ENCODE measurements around the gene NLE1.
"Not testable (repeated sequence)": the region's sequence is repeated elsewhere in the genome, so short reads cannot be mapped to it uniquely, and the experiment has no call there.

The NLE1 gene

GRCh38 chr17:35162755-35163154 is 20.7 kb upstream of the NLE1 start:
- no peak for DNase-seq (ENCODE audit: low read depth, low spot score)

GRCh38 chr17:35161281-35161761 is 19.2 kb upstream of the NLE1 start:
- DNase-seq (ENCODE audit: low read depth, low spot score): no peak

DNA sequence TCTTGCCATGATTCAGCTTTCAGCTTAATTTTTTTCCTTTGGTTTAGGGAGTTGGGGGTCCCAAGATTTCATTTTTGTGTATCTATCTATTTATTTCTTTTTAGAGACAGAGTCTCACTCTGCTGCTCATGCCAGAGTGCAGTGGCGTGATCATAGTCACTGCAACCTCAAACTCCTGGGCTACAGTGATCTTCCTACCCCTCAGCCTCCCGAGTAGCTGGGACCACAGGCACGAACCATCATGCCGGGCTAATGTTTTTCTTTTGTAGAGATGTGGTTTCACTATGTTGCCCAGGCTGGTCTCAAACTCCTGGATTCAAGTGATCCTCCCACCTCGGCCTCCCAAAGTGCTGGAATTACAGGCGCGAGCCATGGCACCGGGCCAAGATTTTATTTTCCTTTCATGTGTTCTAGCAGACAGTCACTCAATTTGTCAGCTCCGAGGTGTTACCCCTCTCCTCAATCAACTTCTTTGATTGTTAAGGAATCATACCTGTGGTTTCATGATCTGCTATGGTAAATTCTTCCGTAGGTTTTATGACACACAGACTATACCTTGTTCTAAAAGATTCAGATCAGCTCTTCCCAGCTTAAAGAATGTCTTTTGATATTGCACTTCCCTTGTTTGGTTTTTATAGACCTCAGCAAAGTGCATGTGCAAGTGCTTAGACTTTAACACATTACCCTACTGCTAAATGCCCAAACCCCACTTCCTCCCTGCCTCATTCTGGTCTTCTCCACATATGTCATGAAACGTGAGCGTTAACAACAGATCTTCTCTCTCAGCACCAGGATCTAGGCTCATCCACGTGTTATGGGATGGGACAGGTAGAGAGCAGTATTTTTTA is 18.5 kb upstream of the NLE1 start:
- no peak for DNase-seq (ENCODE audit: low read depth, low spot score)

DNA sequence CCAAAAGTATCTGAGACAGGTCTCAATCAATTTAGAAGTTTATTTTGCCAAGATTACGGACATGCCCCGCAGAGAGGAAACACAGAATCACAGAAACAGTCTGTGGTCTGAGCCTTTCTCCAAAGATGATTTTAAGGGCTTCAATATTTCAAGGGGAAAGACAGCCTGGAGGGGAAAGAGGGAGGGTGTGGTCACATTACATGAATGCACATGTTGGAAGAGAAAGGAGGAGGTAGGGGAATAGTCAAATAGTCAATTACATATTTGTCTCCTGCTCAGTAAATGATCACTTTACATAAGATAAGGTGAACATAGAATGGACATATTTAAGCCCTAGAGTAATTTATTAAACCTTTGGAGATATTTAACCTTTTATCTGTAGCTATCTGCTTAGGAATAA is 17.8 kb upstream of the NLE1 start:
- no peak for DNase-seq (ENCODE audit: low read depth, low spot score)

DNA sequence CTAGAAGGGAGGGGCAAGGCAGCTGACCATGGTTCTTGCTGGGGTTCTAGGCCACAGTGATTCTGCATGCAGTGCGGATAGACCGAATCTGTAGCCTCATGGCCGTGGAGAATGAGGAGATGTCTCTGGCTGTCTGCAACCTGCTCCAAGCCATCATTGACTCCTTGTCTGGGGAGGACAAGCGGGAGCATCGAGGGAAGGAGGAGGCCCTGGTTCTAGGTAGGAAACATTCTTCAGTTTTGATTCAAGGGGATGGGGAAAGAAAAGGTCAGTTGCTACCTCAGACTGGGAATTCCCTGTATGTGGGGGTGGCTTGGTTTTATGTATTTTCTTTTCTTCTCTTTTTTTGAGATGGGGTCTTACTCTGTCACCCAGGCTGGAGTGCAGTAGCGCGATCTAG is 13.1 kb upstream of the NLE1 start:
- DNase-seq (ENCODE audit: low read depth, low spot score): no peak

GRCh38 chr17:35154196-35155165 is 12.4 kb upstream of the NLE1 start:
- DNase-seq (ENCODE audit: low read depth, low spot score): no peak

- DNase-seq (ENCODE audit: low read depth, low spot score): no peak
These were observed 10.5 kb upstream of the NLE1 start for GRCh38 chr17:35152421-35153140.

DNA sequence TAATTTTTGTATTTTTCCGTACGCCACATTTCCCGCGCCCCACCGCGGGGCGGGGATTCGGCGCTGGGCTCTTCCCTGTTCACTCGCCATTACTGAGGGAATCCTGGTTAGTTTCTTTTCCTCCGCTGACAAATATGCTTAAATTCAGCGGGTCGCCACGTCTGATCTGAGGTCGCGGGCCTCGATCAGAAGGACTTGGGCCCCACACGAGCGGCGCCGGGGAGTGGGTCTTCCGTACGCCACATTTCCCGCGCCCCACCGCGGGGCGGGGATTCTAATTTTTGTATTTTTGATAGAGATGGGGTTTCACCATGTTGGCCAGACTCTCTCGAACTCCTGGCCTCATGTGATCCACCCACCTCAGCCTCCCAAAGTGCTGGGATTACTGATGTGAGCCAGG is 9.0 kb upstream of the NLE1 start:
- not testable (repeated sequence) for DNase-seq (ENCODE audit: low read depth, low spot score)

DNA sequence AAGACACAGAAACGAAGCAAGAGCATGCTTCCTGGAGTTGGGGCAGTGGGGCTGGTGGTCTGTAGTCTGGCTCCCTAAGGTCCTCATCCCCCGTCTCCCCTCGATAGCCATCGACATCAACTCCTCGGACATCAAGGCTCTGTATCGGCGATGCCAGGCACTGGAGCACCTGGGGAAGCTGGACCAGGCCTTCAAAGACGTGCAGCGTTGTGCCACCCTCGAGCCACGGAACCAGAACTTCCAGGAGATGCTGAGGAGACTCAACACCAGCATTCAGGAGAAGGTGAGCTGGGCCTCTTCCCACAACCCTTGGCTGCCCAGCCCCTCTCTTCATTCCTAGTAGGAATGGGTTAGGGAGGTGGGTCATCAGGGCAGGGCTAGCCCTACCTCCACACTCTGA is 7.8 kb upstream of the NLE1 start:
- no peak for DNase-seq (ENCODE audit: low read depth, low spot score)

- no peak for DNase-seq (ENCODE audit: low read depth, low spot score)
These were observed 6.0 kb upstream of the NLE1 start for GRCh38 chr17:35148144-35148543.

- DNase-seq (ENCODE audit: low read depth, low spot score): no peak
These were observed 5.3 kb upstream of the NLE1 start, which contains the start of gene UNC45B for GRCh38 chr17:35147375-35147905. UNC45B (plus strand) TSS chr17:35147817; CDS start chr17:35148264, 447 bp downstream.

GRCh38 chr17:35146214-35146833 is 4.2 kb upstream of the NLE1 start:
- no peak for DNase-seq (ENCODE audit: low read depth, low spot score)

GRCh38 chr17:35144840-35145239 is 2.7 kb upstream of the NLE1 start:
- DNase-seq (ENCODE audit: low read depth, low spot score): no peak

DNA sequence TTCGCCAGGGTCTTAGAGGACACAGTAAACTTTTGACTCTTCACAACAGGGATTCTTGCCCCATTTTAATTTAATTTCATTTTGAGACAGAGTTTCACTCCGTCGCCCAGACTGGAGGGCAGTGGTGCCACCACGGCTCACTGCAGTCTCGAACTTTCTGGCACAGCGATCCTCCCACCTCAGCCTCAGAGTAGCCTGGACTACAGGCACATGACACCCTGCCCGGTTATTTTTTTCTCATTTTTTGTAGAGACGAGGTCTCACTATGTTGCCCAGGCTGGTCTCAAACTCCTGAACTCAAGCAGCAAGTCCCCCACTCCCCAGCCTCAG is 329 bp upstream of the NLE1 start:
- DNase-seq (ENCODE audit: low read depth, low spot score): no peak

GRCh38 chr17:35138218-35138617 is 3.9 kb downstream of the NLE1 start:
- no peak for DNase-seq (ENCODE audit: low read depth, low spot score)

DNA sequence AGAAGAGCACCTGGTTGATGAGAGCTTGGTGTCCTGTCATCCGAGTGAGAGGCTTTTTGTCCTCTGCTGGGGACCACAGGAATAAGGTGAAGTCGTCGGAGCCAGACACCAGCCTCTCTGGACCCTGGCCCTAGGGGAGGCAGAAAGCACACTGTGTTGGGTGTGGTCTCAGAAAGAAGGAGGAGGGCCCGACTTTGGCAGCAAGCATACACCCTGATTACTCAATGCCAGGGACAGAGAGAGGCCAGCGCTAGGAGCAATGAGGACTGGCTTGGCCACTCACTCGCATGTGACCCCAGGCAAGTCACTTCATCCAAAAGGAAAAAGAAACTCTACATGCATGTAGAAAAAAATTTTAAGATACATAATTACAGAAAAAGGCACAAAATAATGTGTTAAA is 6.8 kb downstream of the NLE1 start:
- DNase-seq (ENCODE audit: low read depth, low spot score): no peak

- DNase-seq (ENCODE audit: low read depth, low spot score): no peak
These were observed 9.1 kb downstream of the NLE1 start for GRCh38 chr17:35132816-35133550.

GRCh38 chr17:35132099-35132498 is 10.0 kb downstream of the NLE1 start:
- DNase-seq (ENCODE audit: low read depth, low spot score): no peak

DNA sequence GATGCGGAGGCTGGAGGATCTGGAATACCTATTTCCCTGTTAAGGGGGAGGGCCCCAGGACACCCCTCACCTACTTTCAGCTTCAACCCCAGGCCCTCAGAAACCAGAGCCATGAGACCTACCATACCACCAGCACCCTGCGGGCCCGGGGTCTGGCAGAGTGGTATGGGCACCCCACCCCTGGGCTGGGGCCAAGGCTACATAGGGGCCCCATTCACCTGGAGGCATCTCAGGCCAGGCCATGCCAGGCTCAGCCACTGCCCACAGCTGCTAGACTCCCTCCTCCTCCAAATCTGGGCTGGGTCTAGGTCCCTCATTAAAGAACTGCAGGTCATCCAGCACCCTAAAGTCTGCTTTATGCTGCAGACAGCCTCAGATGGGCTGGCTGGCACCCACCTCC is 11.7 kb downstream of the NLE1 start:
- no peak for DNase-seq (ENCODE audit: low read depth, low spot score)

GRCh38 chr17:35129973-35130351 is 12.1 kb downstream of the NLE1 start:
- DNase-seq (ENCODE audit: low read depth, low spot score): no peak
